ENCODE data around the gene SRPRA.

Gene SRPRA

GRCh38 chr11:126304457-126305075 is 35.9 kb upstream of the SRPRA start:
- TF ChIP-seq, protein P1, sequence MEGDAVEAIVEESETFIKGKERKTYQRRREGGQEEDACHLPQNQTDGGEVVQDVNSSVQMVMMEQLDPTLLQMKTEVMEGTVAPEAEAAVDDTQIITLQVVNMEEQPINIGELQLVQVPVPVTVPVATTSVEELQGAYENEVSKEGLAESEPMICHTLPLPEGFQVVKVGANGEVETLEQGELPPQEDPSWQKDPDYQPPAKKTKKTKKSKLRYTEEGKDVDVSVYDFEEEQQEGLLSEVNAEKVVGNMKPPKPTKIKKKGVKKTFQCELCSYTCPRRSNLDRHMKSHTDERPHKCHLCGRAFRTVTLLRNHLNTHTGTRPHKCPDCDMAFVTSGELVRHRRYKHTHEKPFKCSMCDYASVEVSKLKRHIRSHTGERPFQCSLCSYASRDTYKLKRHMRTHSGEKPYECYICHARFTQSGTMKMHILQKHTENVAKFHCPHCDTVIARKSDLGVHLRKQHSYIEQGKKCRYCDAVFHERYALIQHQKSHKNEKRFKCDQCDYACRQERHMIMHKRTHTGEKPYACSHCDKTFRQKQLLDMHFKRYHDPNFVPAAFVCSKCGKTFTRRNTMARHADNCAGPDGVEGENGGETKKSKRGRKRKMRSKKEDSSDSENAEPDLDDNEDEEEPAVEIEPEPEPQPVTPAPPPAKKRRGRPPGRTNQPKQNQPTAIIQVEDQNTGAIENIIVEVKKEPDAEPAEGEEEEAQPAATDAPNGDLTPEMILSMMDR (IDR thresholded peaks at IDR 0.05; ENCODE audit: control insufficient read depth, insufficient read depth, low read depth, low read length, missing control alignments), result no peak
- H3K4me3 ChIP-seq (ENCODE audit: control insufficient read depth, low read depth, low read length), result peak overlapping the region; percentile 76
- DNase-seq (ENCODE audit: low read depth), result no peak

DNA sequence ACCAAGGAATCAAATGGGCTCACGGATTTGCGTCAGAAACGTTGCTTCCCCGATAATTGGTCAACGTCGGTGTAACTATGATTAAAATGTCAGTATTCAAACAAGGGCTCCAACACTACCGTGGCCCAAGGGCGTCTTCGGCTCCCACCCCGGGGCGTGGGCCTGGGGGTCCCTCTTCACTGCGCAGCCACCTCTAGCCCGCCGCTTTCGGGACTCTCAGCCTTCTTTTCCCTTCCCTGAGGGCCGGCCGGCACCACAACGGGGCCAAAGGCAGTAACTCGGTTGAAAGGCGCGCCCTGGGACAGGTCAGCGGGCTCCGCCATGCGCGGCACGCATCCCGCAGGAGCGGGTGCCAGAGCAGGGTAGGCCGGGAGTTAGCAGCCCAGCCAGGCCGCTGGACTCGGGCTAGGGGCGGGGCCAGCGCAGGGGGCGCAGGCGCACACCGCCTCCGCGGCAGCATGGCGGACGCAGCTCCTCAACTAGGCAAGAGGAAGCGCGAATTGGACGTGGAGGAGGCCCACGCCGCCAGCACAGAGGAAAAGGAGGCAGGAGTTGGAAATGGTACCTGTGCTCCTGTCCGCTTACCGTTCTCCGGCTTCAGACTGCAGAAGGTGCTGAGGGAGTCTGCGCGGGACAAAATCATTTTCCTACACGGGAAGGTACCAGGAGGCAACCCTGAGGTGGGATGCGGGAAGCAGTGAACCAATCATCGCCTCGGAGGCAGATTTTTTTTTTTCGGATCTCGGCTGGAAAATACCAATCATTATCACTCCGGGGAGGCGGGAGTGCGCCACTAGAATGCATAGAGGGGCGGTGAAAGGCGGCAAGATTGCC is 35.1 kb upstream of the SRPRA start, which contains the start of gene DCPS:
DCPS (plus strand) TSS at position 438 of the 834 bp plus-strand sequence; CDS start at position 459, 21 bp downstream.
- peak; percentile 65 for DNase-seq (ENCODE audit: low read depth)
- TF ChIP-seq, protein P1 (IDR thresholded peaks at IDR 0.05; ENCODE audit: control insufficient read depth, insufficient read depth, low read depth, low read length, missing control alignments), result no peak
- peak within 1 kb of the TSS; percentile 76 for H3K4me3 ChIP-seq (ENCODE audit: control insufficient read depth, low read depth, low read length)

DNA sequence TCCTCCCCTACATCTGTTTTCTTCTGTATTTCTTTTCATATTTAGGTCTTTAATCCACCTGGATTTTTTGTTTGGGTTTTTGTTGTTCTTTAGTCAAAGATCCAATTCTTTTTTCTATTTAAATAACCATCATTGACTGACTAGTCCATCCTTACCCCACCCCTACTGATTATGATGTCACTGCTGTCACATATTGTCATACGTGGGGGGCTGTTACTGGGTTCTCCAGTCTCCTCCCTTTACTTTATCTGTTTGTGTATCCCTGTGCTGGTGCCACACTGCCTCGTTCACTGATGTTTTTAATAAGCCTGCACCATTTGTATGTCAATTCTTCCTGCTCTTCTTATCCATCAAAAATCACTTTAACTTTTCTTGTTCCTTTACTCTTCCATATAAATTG is 28.3 kb upstream of the SRPRA start:
- TF ChIP-seq, protein P1 (IDR thresholded peaks at IDR 0.05; ENCODE audit: control insufficient read depth, insufficient read depth, low read depth, low read length, missing control alignments), result no peak
- DNase-seq (ENCODE audit: low read depth), result no peak
- H3K4me3 ChIP-seq (ENCODE audit: control insufficient read depth, low read depth, low read length), result no peak overlapping the region

GRCh38 chr11:126293726-126294125 is 25.0 kb upstream of the SRPRA start:
- TF ChIP-seq, protein P1 (IDR thresholded peaks at IDR 0.05; ENCODE audit: control insufficient read depth, insufficient read depth, low read depth, low read length, missing control alignments), result no peak
- DNase-seq (ENCODE audit: low read depth), result no peak
- no peak overlapping the region for H3K4me3 ChIP-seq (ENCODE audit: control insufficient read depth, low read depth, low read length)

GRCh38 chr11:126290887-126291286 is 22.2 kb upstream of the SRPRA start:
- H3K4me3 ChIP-seq (ENCODE audit: control insufficient read depth, low read depth, low read length), result no peak overlapping the region
- no peak for DNase-seq (ENCODE audit: low read depth)
- TF ChIP-seq, protein P1 (IDR thresholded peaks at IDR 0.05; ENCODE audit: control insufficient read depth, insufficient read depth, low read depth, low read length, missing control alignments), result no peak

DNA sequence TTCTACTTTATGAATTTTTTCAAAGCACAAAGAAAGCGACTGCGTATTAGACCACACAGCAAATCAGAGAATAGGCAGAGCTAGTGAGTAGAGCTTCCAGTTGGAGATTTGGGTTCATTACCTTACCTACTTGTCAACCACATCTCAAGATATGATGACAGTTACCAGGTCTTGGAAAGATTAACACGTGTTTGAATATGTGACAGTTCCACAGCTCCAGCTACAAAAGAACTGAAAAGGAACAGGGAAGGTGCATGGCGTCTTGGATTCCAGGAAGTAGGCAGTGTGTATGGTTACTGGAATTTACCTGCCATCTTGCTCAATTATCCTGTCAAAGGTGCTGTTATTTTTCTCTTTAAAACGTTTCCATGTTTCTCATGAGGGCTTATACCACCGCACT is 19.5 kb upstream of the SRPRA start:
- no peak for DNase-seq (ENCODE audit: low read depth)
- TF ChIP-seq, protein P1 (IDR thresholded peaks at IDR 0.05; ENCODE audit: control insufficient read depth, insufficient read depth, low read depth, low read length, missing control alignments), result no peak
- no peak overlapping the region for H3K4me3 ChIP-seq (ENCODE audit: control insufficient read depth, low read depth, low read length)

Data from AG09309 (cell line).